NCI-H2227 (cell line): Measurements from ENCODE around the gene RHOF.

Experiments used
- DNase-seq: peaks from one replicate; lab custom pipeline; 2025; ENCODE audit not compliant: unreplicated experiment; lab: John Stamatoyannopoulos, UW

Gene RHOF

DNA sequence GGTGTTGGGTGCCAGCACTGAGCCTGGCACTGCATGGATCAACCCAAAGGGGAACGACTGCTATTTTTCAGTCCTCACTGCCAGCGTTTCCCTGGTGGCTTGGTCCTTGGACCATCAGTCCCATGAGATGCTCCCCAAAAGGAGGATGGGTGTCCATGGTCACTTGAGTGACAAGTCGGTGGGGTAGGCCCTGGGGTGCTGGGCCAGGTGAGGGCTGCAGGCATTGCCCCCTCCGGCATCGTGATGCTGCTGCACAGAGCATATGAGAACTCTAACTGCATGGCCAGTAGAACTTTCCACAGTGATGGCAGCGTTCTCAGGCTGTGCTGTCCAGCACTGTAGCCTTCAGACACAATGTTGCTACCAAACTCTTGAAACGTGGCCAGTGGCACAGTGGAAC lies 26.6 kb upstream of the RHOF start:
- no peak for DNase-seq

DNA sequence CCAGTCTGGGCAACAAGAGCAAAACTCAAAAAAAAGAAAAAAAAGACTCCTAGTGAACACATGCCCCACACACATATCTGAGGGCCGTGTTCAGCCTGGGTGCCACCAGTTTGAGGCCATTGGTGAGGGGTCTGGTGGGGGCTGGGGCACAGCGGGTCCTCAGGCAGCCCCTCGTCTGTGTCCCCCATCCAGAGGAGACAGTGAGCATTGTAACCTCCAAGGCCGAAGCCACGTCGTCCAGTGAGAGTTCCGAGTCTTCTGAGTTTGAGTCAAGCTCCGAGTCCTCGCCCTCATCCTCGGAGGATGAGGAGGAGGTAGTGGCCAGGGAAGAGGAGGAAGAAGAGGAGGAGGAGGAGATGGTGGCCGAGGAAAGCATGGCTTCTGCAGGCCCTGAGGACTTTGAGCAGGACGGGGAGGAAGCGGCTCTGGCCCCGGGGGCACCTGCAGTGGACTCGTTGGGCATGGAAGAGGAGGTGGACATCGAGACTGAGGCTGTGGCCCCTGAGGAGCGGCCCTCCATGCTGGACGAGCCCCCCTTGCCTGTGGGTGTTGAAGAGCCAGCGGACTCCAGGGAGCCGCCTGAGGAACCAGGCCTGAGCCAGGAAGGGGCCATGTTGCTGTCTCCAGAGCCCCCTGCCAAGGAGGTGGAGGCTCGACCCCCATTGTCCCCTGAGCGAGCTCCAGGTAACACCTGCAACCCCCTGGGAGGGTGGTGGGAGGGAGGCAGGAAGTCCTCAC lies 25.9 kb upstream of the RHOF start:
- no peak for DNase-seq

DNA sequence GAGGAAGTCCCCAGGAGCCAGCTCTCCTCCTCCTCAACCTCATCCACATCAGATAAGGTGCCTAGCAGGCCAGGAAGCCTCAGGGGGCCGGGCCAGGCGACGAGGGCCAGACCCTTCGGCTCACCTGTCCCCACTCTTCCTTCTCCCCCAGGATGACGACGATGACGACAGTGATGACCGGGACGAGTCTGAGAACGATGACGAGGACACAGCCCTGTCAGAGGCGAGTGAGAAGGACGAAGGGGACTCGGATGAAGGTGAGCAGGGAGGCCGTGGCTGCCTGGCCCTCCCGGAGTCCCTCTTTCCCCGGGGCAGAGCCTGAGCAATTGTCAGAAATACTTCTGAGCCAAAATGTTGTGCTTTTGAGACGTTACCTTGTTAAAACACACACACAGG lies 24.2 kb upstream of the RHOF start:
- DNase-seq, result no peak

DNA sequence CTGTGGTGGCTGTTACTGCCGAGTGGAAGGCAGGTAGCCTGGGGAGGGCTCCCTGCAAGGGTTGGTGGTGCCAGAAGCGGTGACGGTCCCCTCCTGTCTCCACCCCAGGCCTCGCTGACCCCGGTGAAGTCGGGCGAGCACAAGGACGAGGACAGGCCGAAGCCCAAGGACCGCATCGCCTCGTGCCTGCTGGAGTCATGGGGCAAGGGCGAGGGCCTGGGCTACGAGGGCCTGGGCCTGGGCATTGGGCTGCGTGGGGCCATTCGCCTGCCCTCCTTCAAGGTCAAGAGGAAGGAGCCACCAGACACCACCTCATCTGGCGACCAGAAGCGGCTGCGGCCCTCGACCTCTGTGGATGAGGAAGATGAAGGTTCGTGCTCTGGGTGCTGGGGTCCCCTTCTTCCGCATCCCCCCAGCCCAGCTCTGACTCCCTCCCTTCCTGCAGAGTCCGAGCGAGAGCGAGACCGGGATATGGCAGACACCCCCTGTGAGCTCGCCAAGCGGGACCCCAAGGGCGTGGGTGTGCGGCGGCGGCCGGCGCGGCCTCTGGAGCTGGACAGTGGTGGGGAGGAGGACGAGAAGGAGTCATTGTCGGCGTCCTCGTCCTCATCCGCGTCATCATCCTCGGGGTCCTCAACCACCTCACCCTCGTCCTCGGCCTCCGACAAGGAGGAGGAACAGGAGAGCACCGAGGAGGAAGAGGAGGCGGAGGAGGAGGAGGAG lies 23.6 kb upstream of the RHOF start:
- DNase-seq, result no peak

DNA sequence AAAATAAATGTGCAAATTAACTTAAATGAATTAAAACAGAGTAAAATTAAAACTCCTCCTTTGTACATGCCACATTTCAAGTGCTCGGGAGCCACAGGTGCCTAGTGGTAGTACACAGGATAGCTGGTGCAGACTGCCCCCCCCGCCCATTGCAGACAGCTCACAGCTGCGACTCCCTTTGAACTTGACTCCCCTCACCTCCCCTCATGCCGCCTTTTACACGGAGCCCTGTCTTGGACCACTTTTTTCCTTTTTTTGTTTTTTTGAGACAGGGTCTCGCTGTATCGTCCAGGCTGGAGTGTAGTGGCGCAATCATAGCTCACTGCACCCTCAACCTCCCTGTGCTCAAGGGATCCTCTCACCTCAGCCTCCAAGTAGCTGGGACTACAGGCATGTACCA lies 21.8 kb upstream of the RHOF start:
- no peak for DNase-seq

DNA sequence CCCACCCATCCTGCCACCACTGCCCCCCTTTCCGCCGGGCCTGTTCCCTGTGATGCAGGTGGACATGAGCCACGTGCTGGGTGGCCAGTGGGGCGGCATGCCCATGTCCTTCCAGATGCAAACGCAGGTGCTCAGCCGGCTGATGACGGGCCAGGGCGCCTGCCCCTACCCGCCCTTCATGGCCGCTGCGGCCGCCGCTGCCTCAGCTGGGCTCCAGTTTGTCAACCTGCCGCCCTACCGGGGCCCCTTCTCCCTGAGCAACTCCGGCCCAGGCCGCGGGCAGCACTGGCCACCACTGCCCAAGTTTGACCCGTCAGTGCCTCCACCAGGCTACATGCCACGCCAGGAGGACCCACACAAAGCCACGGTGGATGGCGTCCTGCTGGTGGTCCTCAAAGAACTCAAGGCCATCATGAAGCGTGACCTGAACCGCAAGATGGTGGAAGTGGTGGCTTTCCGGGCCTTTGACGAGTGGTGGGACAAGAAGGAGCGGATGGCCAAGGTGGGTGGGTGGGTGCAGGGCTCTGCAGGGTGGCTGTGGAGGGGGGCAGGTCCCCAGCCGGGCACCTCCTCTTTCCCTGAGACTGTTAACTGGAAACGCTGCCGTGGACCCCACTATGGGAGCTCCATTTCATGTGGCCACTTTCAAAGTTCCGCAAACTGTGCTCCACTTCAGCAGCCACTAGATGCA lies 21.1 kb upstream of the RHOF start:
- no peak for DNase-seq

DNA sequence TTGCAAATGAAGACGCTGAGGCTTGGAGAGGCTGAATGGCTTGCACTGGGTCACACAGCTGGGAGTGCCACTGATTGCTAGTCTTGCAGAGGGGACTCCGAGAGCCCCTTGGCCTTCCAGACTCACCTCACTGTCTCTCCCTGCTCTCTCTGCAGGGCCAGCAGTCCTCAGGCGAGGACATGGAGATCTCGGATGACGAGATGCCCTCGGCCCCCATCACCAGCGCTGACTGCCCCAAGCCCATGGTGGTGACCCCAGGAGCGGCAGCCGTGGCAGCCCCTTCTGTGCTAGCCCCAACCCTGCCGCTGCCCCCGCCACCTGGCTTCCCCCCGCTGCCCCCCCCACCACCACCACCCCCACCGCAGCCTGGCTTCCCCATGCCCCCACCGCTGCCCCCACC lies 20.5 kb upstream of the RHOF start:
- no peak for DNase-seq

DNA sequence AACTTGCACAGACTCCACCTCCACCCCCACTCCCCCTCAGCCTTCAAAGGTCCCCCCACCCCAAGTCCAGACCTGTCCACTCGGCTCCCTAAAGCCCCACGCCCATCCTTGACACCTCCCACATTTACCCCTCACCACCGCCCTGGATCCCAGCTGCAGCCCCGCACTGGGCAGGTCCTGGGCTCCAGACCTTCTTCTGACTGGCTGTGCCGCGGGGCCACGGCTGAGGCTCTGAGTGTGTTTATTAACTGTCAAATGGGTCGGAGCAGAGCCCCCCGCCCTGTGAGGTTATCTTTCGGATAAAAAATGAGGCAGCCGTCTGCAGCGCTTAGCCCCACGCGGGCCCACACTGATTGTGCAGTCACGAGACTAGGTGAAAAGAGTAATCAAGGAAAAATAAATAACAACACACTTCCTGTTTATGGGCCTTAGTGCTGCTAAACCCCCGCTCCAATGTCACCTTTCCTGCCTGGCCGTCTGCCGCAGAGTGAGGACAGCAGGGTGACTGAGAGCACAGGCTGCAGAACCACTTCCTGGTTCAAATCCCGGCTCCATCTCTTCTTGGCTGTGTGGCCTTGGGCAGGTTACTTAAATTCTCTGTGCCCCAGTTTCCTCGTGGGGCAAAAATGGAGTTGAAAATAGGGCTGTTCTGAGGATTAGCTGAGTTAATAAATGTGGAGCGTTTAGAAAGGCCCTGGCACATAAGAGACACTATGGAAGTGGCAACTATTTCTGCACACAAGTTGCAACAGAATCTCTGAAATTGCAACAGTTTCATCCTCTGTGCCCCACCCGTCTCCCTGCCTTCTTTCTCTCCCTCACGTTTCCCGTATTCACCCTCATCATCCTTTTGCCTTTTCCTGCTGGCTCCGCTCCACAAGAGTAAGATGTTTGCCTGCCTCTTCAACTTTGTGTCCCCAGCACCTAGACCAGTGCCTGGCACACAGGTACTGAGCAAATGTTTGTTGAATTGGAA lies 19.7 kb upstream of the RHOF start:
- no peak for DNase-seq

DNA sequence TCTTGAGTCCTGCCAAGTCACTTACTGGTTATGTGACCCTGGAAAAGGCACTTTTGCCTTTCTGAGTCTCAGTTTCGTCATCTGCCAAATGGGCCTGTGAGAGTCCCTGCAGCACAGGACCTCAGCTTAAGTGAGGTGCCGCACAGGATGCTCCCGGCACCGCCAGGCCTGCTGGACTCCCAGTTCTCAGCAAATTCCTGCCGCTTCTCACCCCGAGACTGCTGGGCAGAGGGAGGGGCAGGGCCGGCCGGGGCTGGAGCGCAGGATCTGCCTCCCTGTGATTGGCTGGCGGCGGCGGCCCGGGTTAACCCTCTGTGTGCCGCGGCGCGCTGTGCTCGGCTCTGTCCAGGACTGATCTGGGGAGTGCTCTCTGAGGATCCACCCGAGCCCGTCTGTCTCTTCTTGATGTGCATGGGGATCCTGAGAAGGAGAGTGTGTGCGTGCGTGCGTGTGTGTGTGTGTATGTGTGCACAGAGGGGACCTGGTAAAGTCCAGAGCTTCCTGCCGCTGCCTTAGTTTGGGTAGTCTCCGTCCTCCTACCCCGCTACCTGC lies 18.9 kb upstream of the RHOF start:
- peak; percentile 81 for DNase-seq

DNA sequence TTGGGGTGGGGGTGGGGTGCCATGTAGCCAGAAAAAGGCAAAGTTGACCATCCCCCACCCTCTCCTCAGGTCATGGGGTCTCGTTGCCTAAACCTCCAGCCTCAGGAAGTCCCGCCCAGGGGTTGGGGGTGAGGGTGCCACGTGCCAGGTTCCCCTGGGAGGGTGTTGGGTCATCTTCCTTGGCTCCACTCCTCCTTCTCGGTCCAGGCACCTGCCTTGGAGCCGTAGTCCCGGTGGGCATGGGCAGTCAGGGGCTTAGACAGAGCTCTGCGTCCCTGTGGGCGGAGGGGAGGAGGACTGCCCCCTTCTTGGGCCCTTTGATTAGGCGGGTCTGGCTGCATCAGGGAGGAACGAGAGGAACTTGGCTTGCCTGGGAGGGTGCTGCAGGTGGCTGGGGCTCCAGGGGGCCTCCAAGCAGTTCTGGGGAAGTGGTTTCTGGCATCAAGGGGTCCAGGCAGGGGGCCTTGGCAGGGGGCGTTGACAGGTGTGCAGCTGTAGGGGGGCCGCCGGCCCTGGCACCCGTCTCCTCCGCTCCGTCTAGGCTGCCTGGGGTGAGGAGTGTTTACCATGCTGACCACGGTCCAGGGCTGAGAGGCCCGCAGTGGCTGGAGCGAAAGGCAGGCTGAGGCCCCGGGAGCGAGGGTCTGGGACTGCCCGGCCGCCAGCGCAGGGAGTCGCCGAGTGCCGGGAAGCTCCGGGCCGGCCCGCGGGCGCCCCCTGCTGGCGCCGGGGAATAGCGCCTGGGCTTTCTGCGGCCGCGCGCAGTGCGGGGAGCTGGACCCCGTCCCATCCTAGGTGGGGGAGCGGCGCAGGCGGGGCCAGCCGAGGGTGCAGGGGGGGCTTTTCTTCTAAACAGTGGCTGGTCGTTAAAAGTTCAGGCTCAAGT lies 18.2 kb upstream of the RHOF start:
- DNase-seq, result peak; percentile 82

DNA sequence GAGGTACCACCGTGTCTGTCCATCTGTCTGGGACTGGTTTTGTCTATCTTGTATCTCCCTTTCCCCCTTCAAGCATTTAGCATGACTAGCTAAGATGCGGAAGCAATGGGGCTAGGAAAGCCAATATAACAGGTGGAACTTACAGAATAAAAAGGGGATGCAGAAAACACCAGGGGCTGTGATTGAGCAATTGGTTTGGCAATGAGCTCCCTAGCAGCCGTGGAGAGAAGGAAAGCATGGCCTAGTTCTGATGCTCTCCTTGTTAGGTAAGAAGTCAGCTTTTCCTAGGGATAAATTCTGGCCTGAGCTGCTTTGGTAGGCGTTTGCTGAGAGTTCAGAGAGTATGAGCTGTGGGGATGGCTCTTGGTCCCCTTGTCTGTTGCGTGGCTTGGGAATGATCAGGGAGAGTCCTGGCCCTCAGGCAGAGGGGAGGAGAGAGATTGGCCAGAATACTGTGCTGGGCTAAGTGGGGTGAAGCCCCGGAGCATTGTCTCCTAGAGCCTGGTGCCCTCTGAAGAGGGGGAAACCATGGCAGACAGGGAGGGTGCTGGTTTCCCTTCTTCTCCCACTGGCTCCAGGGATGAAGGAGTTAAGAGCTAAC lies 17.4 kb upstream of the RHOF start:
- DNase-seq, result no peak

DNA sequence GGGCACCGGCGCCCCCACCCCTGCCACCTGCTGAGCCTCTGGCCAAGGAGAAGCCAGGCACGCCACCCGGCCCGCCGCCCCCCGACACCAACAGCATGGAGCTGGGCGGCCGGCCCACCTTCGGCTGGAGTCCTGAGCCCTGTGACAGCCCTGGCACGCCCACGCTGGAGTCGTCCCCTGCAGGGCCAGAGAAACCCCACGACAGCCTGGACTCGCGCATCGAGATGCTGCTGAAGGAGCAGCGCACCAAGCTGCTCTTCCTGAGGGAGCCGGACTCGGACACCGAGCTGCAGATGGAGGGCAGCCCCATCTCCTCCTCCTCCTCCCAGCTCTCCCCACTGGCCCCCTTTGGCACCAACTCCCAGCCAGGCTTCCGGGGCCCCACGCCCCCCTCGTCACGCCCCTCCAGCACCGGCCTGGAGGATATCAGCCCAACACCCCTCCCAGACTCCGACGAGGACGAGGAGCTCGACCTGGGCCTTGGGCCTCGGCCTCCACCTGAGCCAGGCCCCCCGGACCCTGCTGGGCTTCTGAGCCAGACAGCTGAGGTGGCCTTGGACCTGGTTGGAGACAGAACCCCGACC lies 16.8 kb upstream of the RHOF start:
- no peak for DNase-seq

DNA sequence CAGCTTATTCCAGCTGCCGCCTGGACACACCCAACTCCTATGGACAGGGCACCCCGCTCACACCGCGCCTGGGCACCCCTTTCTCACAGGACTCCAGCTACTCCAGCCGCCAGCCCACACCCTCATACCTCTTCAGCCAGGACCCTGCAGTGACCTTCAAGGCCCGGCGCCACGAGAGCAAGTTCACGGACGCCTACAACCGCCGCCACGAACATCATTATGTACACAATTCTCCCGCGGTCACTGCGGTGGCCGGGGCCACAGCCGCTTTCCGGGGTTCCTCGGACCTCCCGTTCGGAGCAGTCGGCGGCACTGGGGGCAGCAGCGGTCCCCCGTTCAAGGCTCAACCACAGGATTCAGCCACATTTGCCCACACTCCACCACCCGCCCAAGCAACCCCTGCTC lies 16.2 kb upstream of the RHOF start:
- no peak for DNase-seq

DNA sequence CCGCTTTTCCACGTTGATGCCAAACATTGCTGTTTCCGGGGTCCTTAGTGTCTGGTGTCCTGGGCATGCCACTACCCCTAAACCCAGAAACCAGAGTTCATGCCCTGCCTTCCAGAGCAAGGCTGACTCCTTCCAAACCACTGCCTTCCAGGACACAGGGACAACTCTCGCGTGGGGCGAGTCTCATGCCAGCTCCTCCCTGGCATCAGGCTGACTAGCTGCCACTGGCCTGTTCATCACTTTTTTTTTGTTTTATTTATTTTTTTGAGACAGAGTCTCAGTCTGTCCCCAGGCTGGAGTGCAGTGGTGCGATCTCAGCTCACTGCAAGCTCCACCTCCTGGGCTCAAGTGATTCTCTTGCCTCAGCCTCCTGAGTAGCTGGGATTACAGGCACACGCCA lies 15.1 kb upstream of the RHOF start:
- no peak for DNase-seq

DNA sequence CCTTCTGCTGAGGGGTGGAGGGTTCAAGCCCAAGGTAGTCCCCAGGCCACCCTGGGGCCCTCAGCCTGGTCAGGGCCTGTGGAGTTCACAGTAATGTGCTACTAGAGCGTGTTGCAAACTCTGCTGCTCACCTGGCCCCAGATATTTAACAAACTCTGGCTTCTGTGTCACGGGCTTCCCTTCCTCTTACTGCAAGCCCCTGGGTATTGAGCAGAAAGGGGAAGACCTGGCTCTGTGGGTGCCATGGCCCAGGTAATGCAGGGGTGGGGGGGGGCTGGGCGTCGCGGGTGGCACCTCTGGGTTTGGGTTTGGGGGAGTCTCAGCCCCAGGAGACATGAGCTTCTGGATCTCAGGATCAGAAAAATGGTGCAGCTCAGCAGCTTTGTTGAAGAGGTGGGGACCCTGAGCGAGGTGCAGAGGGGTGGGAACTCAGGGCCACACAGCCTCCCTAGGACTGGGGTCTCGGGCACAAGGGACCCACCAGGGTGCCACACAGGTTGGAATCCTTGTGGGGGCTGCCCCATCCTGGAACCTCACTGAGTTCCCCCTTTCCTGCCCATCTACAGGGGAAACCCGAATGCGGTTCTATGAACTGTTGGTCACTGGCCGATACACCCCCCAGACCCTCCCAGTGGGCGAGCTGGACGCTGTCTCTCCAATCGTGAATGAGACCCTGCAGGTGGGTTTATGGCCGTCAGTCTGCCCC lies 14.3 kb upstream of the RHOF start:
- DNase-seq, result no peak

DNA sequence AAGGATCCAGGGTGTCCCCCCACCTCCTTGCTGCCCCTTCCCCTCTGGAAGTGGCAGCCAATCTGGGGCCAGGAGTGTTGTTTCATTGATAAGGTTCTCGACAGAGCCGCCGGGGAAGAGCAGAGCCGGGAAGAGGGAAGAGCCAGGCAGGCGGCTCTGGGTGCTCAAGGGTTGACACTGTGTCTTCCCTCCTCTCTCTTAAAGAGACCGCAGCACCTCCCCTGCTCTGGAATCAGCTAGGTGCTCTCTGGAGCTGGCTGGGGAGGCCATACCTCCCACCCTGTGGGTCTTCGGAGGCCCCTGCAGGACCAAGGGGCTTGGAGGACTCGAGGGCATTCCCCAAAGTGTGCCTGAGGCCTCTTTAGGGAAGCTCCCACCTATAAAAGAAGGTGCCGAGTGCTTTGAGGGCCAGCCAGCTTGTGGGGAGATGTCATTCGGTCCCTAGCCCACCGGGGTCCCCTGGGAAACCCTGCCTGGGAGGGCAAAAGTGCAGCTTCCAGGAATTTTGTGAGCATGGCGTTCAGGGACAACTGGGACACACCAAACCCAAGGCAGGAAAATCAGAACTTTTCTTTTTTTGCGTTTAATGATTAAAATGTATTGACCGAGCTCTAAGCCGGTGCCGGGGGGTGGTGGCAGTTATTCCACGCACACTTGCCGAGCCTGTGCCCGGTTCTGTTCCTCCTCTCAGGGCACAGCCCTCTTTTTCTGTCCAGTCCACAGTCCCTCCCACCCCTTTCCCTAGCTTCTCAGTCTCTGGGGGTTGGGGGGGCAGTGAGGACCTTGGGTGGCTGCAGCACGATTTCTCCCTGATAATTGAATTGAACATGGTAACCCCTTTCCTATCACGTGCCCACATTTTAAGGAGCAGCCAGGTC lies 13.3 kb upstream of the RHOF start:
- DNase-seq, result peak; percentile 34

DNA sequence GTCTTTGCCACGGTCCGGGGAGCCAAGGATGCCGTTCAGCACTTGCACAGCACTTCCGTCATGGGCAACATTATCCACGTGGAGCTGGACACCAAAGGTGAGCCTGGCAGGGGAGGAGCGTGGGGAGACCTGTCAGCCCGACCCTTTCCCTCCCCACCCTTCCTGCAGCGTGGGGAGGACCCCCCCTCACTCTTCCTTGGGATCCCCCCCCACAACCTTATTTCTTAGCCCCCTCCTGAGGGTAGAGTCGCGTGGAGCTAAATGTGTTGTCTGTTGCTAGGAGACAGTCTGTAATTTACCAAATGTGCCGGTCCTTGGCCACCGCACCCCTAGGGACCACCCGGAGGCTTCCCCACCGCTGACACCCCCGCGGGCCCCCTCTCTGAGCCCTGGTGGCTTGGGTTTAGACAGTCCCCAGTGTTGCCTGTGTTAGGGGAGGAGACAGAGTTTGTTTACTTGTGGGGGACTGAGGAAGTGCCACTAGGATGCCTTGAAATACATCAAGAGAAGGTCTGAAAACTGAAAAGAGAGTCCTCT lies 12.6 kb upstream of the RHOF start:
- DNase-seq, result no peak
